DMS53 (cell line): ENCODE measurements around the gene HEYL.
A peak's percentile ranks its signal among the peaks of the same experiment; 100 is the strongest.

Source experiments
- DNase-seq: peaks from one replicate; lab custom pipeline; 2025; lab: John Stamatoyannopoulos, UW

The HEYL gene

DNA sequence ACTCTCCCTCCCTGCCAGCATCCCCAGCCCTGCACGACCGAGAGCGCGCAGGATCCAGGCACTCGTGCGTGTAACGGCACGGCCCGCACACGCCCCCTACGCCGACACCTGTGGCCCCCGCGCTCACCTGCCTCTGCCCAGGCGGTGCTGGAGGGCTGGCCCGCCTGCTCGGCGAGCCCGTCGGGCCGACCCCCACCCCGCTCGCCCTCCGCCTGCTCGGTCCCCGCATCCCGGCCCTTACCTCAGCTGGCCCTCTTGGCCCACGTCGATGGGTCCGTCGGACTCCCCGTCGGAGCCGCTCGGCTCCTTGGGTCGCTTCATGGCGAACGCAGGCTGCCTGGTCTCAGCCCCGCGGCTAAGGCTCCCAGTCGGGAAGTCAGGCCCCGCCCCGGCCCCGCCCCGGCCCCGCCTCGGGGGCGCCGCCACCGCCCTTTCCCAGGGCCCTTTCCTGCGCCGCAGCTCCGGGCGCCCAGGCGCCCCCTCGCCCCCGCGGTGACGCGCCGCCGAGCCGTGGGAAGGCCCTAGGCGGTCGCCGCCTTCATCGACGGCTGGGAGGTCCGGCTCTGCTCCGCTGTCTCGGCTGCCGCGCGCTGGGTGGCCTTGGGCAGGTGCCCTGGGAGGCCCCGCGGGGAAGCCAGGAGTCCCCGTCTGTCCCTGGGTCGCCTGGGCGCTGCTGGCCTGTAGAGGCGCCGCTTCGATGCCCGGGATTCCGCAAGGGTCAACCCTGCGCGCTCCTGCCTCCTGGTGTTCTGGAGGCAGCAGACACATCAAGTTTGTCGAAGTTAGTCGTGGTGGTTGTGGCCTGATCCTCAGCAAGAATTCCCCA is at the start of gene HEYL:
HEYL (minus strand) TSS at position 339 of the 826 bp plus-strand sequence; CDS start at position 321, 18 bp downstream.
- peak; percentile 93 for DNase-seq

DNA sequence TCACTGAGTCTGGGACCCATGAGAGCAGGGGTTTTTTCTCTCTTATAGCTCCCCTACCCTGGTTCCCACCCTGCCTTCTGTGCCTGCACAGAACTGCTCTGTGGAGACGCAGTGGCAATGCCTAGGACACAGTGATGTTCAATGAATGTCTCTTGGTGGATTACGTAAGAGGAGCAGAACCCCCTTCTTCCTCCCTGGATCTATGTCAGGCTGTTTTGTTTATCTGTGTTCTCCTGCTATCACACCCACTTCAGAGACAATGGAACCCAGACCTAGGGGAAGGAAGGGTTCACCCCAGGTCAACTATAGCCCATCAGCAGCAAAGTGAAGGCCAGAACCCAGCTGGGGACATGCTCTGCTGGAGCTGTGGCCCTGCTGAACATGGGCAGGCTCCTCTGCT is 49.8 kb upstream of the HEYL start:
- DNase-seq: no peak

DNA sequence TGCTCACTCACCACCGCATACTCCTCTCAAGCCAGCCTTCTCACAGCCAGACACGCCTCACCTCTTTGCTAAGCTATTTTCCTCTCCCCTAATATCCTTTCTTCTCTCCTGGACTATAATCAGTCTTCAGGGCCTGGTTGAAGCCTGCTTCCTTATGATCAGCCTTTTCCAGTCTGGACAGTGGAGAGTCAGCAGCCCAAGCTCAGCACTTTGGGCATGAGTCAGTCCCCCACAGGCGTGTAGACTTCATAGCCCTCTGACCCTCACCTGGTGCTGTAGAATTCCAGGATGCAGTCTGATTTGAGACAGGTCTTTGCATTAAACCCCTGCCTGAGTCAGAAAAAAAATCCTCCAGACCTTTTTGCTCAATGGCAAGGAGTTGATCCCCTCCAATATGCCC is 49.3 kb upstream of the HEYL start:
- DNase-seq: no peak

DNA sequence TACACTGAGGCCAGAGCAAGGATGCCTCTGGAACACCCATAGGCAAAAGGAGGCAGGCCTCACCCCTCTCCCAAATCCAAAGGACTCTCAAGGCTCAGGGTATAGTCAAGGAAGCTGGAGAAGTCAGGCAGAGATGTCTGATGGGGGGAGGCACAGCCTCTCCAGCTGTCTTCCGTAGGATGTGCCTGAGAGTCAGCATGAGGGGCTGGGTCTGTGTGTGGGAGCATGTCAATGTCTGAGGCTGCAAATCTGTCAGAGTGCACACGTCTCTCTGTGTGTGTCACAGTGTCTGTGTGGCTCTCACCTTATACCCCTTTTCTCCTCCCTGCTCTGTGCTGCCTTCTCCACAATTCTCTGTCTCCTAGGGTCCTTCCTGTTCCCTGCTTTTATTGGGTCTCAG is 47.8 kb upstream of the HEYL start:
- no peak for DNase-seq

DNA sequence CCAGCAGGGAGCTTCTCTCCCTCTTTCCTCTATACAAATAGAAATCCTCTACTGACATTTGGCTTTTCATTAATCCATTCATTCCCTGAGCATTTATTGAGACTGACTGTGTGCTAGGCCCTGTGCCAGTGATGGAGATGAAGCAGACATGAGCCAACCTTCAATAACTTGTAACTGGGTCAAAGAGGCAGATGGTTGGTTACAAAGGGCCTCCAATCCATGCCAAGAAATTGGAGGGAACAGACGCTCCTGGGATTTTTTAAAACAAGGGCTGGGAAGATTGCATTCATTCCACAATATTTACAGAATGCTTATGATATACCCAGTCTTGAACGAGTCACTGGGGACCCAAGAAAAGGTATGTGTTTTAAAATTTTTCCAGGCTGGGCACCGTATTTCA is 45.6 kb upstream of the HEYL start:
- no peak for DNase-seq

DNA sequence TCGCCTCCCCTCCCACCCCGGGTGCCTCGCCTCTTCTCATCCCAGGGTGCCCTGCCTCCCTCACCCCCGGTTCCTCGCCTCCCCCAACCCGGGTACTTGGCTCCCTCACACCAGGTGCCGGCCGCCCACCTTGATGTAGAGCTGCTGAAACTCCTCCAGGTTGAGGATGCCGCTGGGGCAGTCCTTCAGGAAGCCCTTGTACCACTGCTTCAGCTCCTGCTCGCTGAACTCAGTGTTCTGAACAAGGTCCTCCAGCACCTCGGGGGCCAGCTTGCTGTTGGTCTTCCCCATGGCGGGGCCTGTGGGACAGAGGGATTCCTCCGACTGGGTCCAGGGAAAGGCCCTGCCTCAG is 44.8 kb upstream of the HEYL start:
- DNase-seq: no peak

DNA sequence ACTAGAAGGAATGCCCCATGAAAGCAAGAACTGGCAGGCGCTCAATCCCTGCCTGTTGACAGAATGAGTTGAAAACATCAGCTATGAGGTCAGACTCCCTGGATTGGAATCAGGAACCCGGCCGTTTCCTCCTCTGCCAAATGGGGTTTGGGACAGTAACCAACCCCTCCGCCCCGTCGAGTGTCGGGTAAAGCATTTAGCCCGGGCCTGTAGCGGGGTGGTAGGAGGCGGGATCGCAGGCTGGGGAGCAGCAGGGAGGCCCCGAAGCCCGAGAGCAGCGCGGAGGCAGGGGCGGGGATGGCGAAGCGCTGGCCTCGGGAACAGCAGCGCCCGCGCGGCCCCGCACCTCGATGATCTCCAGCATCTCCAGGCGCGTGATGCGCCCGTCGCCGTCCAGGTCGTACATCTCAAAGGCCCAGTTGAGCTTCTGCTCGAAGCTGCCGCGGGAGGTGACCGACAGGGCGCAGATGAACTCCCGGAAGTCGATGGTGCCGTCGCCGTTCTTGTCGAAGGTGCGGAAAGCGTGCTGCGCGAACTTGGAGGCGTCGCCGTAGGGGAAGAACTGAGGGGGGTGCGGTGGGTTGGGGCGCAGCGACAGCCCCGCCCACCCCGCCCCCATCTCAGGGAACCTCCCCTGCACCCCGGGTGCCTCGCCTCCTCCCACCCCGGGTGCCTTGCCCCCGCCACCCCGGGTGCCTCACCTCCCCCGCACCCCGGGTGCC is 44.3 kb upstream of the HEYL start:
- no peak for DNase-seq

DNA sequence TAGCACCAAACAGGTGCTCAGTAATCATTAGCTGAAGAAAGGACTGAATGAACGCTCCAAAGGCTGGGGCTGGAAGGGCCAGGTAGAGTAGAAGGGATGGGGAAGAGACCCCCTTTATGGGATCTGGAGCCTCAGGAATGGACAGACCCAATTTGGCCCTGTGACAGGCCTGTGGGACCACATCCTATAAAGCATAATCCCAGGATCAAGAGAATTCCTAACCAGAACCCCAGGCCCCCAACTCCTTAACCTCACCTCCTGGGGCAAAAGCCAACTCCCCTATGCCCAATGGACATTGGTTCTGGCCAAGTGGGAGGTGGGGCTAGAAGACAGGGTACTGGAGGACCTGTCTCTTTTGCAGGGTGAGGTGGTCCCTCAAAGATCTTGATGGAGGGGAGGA is 42.6 kb upstream of the HEYL start:
- no peak for DNase-seq

DNA sequence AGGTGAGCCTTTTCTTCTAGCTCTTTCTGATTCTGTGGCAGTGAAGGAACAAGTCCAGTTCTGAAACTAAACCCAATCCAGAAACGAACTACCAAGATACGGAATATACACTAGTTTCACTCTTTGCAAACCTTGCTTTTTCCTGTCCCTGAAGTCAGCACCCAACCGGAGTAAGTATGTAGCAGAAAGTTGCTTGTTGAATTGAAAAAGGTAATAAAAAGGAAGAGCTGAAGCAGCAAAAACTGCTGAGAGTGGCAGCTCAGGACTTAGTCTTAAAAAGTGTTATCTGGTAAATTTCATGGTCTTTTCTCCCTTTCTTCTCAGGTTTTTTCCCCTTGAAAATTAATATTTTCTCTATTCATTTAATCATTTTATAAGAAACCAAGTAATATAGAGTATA is 41.9 kb upstream of the HEYL start:
- no peak for DNase-seq

DNA sequence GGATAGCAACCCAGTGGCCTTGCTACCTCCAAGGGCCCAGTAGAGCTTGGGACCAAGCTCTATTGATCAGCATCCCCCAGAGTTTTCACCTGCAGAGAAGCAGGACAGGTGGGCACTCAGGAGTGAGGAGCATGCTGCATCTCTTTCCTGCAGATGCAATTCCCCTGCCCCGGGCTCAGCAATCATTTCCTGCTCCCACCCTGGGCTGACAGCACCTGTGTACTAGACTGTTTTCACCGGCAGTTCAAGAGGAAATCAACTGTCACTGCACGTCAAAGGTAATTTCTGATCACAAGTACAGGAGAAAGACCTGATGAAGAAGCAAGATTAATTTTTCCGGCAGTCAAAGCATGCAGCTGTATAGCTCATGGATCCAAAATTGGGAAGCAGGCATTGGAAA is 41.3 kb upstream of the HEYL start:
- no peak for DNase-seq

DNA sequence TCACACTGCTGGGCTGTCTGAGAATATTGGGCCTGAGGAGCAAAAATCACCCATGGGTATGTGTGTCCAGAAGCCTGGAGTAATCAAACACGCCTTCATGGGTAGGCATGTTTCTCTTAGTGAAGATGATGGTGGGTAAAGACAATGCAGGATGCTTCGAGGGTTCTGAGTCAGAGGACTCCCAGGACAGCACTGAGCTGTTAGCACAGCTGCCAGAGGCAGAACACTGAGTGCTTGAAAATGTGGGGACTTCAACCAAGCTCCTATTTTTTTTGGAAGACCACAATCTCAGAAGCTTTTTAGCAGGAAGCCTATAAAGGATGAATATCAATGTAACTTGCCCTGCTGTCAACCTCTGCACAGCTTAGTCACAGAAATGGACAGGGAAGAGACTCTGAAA is 40.4 kb upstream of the HEYL start:
- peak; percentile 26 for DNase-seq

DNA sequence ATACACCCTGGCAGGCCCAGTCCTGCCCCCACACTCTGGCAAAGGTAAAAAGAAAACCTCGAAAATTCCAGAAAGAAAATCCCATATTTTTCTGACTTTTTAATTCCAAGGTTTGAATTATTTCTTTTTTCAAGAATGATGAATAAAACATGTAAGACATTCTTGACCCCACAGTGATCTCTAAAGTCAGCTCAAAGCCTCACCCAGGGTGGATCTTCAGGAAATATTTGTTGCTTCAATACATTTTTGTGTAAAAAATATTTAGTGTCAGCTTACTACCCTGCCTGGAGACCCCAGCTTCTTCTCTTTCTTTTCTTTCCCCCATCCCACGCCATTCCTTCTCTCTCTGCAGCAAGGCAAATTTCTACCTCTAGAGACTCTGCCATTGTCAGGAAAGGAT is 39.4 kb upstream of the HEYL start:
- DNase-seq: no peak

DNA sequence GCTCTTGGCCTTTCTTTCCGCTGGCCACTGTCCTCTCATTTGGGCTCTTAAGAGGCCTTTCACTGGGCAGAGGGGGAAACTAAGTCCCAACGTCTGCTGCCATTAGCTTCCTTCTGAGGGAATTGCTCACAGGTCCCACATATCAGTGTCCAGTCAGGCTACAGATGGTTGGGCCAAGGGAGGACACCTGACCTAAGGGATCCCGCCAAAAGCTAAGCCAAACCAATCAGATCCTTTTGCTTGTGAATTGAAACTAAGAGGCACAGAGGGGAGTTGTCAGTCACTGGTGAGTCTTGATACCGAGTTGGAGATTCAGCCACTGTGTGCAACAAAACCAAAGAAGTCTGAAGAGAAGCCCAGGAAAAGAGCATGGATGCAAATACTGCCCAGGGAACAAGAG is 38.2 kb upstream of the HEYL start:
- no peak for DNase-seq

DNA sequence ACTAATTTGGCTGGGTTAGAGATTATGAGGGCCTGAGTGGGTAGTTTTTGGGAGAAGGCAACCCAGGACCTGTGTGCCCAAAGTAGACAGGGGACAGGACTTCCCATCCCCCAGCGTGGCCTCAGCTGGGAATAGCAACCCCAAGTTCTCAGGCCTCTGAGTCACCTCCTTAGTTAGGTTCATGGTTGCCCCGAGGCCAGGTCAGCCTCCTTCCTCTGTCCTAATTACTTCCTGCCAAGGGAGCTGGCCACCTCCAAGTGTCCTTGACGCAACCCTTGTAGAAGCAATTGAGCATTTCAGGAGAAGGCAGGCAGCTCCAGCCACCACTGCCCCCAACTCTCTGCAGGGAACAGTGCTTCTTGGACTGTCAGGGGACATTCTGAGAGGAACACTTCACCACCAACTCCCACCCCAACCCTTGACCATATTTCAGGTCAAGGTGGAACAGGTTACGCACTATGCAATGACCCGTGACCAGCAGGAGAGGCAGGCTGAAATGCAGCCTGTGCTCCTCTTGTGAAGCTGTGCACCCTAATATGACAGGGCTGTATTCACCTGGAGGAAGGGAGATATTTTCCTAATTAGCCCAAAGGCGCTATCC is 37.6 kb upstream of the HEYL start:
- no peak for DNase-seq

DNA sequence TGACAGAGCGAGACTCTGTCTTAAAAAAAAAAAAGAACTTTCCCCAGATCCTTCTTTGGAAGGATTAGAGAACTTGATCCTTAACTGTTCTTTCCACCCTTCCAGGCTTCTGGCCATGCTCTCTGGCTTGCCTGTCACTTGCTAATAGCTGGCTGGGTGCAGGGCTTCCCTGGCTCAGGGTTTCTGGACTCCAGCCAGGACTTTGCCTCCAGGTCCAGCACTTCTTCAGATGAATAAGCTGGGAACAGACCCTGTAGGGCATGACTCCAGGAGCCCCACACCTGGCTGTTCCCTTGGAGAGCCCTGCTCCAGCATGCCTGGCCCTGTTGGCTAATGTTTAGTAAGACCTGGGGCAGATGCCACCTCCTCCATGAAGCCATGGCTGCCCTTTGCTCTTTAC is 35.8 kb upstream of the HEYL start:
- peak; percentile 17 for DNase-seq

DNA sequence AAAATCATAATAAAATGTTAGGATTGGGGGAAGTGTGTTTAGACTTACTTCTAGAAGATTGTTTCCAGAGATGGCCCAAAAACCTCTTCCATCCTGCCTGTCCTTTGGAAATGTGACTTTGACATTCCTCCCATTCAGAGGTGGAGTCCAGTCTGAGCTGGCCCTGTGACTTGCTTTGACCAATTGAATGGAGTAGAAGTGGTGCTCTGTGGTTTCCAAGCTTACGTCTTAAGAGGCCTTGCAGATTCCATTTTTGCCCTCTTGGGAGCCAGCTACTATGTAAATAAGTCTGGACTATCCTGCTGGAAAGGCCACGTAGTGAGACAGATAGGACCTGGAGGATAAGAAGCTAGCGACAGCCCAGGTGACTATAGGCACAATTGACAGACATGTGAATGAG is 33.8 kb upstream of the HEYL start:
- DNase-seq: no peak

DNA sequence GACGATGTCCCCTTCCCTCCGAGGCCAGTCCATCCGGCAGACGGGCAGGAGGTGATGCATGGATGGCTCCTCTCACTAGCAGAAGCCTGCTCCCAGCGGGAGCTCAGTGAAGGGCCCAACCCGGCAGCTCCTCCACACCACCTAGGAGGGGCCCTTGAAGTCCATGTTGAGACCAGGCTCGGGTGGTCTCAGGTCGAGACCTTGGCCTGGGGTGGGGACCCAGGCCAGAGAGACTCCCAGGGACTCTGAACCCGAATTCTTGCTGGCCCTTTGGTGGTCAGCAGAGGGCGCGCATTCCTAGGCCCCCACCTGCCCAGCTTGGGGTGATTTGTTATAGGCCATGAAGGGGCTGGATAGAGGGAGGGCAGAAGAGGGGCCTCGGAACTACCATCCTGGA is 33.1 kb upstream of the HEYL start:
- no peak for DNase-seq

DNA sequence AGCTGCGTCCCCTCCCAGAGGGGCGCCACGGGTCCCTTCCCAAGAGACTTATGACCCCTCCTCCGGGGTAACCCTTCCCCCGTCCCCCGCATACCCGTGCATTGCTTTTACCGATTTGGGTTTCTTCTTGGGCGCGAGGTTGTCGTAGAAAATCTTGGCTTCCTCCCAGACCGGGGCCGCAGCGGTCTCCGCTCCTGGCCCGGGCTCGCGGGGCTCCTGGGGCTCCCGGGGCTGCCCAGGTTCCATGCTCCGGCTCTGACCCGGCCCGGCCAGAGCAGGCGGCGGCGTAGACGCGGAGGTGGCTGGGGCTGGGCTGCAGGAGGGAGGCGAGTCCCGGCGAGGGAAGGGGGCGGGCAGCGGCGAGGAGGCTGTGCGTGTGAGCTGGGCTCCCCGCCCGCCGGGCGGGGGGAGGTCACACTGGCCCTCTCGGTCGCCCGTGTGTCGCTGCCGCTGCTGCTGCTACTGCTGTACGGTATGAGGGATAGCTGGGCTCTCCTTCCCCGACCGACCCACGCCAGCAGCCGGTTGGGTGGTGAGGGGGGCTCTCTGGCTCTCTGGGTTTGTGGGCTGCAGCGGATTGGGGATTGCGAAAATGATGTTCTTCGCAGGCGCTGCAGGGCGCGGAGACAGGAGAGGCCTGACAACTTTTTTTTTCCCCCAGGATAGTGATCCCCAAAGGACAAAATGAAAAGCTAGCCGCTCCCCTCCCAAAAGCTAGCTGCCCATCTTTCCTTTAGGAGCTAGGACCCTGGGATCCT is 32.5 kb upstream of the HEYL start, which contains the start of gene NT5C1A:
NT5C1A (minus strand) TSS at position 315 of the 758 bp plus-strand sequence; CDS start at position 246, 69 bp downstream.
- peak; percentile 63 for DNase-seq

DNA sequence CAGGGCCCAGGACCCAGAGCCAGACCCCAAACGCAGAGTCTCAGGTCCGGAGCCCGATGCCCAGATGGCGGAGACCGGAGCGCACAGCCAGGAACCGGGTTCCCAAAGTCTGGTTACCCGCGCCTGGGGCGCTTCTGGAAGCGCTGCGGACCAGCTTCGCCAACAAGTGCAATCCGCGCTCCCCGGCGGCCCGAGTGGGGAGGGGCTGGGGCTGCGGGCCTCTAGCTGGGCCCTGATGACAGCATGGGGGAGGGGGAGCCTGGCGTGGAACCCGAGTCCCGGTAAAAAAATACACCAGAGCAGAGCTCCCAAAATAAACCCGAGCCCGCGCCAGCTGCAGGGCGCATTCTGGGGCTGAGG is 32.0 kb upstream of the HEYL start:
- peak; percentile 43 for DNase-seq

DNA sequence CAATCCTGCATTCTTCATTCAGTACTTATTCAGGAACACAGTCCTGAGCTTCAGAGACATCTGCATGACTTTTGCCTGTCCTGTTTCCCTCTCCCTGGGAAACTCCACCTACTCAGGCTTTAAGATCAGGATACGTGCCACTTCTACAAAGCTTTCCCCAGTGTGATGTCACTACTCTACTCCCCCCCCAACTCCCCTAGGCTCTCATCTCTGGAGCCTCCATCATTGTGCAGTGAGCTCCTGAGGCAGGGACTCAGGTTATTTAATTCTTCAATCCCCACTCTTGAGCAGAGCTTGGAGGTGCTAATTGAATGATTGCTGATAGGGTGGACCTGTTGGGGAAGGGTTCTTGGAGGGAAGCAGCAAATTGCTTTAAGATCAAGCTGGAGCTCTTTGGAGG is 31.2 kb upstream of the HEYL start:
- no peak for DNase-seq

DNA sequence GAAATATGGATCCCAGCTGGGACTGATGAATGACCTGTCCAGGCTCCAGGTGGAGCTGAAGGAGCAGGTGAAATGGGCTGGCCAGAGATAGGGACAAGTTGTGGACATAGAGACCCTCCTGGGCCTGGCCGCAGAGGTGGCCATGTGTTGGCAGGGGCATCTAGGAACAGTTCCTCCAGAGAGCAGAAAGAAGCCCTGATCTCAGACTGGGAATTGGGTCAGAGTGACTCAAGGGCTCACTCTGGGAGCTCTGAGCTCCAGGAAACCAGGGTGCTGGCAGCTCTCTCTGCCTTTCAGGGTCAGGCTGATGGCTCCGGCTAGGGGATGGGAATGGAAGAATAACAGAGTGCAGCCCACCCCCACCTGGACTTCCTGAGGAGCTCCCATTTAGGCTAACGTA is 29.5 kb upstream of the HEYL start:
- no peak for DNase-seq

DNA sequence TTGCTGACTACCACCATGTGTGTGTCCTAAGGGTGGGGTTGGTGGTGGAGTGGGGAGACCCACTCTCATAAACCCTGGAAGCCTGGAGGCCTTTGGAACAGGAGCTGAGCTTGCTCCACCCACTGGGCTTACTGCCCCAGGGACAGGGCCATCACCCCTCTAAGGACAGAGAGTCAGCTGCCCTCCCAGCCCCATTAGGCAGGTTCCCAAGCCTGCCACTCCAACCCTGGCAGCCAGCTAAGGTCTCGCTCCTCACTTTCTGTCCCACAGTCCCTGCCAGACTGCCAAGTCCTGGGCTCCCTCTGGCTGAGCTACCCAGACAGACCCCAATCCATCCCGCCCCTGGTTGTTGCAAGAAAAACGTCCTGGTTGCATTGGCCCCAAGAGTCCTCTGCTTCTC is 28.7 kb upstream of the HEYL start:
- DNase-seq: no peak

DNA sequence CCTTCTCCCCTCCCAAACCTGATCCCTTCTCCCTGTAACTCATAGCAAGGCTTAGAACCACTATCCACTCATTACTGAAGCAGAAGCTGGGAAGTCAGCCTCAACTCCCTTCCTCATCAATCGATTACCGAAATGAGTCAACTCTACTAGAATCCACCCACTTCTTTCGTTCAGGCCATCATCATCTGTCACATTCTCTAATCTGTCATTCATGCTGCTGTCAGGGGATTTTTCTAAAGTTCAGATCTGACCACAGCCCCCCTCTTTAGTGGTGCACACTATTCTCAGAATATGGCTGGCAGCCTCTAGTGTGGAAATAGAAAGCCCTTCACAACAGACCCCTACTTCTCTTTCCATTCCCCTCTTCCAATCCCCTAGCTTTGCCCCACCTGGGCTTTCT is 27.3 kb upstream of the HEYL start:
- no peak for DNase-seq
